HG02943 (cell line): ENCODE results near the gene NKAPL.

Experiments used
- ATAC-seq: cut with Tn5 transposase; IDR thresholded peaks from one replicate; pipeline ENCODE4 v1.9.1; 2021; ENCODE audit warnings: mild to moderate bottlenecking, low read depth, moderate library complexity; ENCODE audit not compliant: unreplicated experiment

The NKAPL gene

GRCh38 chr6:28258877-28259777 is at the start of gene NKAPL:
TSS of gene NKAPL (plus strand) at chr6:28259297. CDS start at chr6:28259372, 75 bp downstream.
- ATAC-seq, result no peak

DNA sequence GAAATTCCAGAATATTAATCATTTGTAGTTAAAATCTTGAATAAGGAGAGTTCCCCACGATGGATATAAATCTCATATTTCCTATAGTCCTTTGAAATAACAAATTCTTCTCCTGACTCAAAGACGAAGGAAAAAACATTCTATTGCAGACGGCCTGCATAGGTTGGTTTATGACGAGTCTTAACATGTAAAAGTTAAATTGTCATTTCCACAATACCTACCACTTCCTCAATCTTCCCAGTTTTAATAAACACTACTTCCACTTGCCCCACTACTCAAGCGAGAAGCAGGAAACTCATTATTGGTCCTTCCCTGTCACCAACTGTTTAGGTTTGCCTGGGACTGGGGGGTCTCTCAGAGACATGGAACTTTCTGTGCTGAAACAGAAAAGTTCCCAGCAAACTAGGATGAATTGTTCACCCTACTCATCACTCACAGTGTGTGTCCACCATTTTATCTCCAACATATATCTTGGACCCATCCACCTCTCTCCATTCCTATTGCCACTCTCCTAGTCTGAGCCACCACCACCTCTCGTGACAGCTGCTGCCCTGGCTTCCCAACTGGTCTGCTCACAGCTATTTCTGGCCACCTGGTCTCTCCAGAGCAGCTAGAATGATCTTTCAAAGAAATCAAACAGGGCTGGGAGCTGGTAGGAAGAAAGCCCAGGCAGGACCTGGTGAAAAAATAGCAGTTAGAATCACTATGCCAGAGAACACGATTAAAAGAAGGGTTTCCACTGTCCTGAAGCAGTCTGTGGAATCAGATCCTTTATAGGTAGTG is 49.2 kb upstream of the NKAPL start:
- ATAC-seq, result no peak

DNA sequence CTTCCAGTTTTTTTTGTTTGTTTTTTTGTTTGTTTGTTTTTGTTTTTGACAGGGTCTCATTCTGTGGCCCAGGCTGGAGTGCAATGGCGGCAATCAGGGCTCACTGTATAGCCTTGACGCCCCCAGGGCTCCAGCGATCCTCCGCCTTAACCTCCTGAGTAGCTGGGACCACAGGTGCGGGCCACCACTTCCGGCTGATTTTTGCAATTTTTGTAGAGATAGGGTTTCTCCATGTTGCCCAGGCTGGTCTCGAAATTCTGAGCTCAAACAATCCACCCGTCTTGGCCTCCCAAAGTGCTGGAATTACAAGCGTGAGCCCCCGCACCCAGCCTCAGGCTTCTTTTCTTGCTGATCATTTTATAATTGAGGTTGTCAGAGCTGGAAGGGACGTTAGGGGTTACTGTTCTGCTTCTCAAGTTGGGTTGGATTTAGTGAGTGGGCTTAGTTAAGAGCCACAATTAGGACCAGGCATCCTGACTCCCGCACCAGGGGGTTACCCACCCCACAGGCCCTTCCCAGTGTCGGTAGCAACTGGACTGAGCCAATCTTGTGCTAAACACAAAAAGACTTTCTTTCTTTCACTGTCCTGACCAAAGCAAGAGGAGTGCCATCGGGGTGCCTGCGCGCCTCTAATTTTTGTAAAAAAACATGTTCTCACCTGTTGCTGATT is 47.1 kb upstream of the NKAPL start:
- no peak for ATAC-seq

GRCh38 chr6:28212510-28213212 is 46.4 kb upstream of the NKAPL start:
- ATAC-seq, result no peak

- ATAC-seq, result no peak
These were observed 45.9 kb upstream of the NKAPL start for GRCh38 chr6:28213213-28213523.

GRCh38 chr6:28215425-28215824 is 43.7 kb upstream of the NKAPL start:
- ATAC-seq, result no peak

- ATAC-seq, result no peak
These were observed 41.2 kb upstream of the NKAPL start for GRCh38 chr6:28217890-28218289.

GRCh38 chr6:28218312-28219248 is 40.5 kb upstream of the NKAPL start:
- ATAC-seq, result no peak

GRCh38 chr6:28220257-28221133 is 38.6 kb upstream of the NKAPL start:
- no peak for ATAC-seq

DNA sequence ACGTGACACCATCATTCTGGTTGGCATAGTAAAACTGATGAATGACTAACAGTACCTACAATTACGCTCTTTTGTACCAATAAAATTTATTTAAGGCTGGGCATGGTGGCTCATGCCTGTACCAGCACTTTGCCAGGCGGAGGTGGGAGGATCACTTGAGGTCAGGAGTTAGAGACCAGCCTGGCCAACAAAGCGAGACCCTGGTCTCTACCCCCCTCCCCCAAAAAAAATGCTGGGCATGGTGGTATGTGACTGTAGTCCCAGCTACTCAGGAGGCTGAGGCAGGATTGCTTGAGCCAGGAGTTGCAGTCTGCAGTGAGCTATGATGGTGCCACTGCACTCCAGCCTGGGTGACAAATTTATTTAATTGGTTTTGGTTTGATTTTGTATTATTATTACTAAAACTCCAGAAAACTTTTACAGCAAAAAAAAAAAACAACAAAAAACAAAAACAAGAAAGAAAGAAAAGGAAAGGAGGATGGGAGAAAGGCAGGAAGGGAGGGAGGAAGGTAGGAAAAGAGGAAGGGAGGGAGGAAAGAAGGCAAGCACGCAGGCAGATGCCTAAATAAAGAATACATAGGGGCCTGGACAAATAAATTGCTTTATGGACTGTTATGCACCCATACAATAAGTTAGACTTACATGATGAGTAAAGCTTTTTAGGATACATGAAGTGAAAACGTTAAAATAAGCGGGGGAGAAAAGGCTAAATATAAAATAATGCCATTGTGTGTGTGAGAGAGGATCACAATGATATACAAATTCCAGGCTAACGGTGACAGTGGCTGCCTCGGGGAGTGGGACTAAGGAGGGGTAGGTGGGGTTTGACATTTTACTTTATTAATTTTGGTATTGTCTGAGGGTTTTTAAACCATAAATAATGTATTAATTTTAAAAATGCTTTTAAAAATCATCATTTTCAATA is 34.7 kb upstream of the NKAPL start:
- ATAC-seq, result no peak

DNA sequence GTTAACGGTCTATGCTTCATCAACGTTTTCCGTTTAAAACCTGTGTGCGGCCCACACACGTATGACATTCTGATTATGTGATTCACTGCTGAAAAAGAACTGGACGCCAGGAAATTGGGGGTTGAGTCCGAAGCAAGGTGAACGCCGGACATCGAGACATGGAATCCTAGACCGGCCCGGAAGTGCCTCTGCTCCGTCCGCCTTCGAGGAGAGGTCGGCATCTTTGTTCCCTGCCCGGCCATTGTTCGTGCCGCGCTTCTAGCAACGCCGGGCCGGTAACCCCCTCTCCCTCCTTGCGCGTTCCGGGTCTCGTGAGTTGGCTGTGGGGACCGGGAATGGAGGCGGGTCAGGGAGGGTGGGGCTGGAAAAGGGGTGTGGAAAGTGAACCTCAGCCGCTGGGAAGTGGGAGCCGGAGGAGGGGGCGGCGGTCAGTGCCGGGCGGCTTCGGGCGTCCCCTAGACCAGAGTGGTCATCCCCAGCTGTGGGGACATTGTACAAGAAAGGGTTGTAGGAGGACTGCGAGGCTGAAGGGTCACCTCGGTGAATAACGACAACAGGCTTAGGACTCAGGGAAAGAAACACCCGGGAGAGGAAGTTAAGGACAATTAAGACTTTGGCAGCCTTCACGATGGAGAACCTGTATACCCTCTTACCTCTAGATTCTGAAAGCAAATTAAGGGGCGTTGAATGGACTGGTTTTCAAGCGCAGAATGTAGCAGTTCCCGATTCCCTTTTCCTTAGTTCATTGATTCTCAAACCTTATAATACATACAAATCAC is 33.9 kb upstream of the NKAPL start, which contains the start of gene ZSCAN9:
Gene ZSCAN9, plus strand, starts transcription at position 220 of the 779 bp plus-strand sequence. CDS start 1,810 bp downstream, outside the sequence.
- no peak for ATAC-seq

- ATAC-seq, result no peak
These were observed 32.6 kb upstream of the NKAPL start for GRCh38 chr6:28226460-28226859.

DNA sequence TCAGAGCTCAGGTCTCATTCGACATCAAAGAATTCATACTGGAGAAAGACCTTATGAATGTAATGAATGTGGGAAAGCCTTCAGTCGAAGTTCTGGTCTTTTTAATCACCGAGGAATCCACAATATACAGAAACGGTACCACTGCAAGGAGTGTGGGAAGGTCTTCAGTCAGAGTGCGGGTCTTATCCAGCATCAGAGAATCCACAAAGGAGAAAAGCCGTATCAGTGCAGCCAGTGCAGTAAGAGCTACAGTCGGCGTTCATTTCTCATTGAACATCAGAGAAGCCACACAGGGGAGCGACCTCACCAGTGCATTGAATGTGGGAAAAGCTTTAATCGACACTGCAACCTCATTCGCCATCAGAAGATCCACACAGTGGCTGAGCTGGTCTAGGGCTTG is 26.3 kb upstream of the NKAPL start:
- no peak for ATAC-seq

DNA sequence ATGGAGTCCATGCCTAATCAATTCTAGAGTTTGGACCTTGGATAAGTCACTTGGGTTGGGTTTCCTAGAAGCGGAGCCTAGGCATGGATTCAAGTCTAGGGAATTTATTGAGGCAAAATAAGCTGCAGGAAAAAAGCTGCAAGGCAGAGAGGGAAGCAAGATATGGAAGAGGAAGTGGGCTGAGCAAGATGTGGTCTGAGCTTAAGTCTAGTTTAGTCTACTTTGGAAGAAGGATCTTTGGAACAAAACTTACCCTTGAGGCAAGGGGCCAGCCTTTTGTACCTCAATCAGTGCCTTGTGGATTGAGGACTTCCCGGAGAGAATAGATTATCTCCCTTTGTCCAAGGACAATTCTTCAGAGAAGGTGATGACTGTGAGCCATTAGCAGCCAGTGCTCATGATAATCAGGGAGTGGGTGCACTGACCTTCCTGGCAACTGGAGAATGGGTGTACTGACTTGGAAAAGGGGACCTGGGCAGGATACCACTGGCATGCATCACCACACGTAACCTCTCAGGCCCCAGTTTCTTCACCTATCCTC is 23.1 kb upstream of the NKAPL start:
- ATAC-seq, result no peak

DNA sequence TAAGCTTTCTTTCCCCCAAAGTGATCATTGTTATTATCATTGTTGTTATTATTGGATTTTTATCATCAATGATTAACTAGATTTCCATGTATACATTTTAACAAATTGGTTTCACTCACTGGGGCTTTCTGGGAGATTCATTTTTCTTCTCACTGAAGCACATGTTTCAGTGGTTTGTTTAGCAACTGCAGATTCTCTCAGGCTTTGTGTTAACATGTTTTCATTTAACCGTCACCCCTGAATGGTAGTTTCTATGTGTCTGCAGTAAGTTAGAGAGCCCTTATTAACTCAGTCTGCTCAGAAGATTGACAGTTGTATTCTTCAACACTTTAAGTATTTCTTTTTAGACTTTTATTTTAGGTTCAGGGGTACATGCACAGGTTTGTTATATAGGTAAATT is 19.5 kb upstream of the NKAPL start:
- no peak for ATAC-seq

- ATAC-seq, result no peak
These were observed 18.6 kb upstream of the NKAPL start for GRCh38 chr6:28240471-28240870.
